HG03066 (cell line): ENCODE measurements around the gene EP400.
A peak's percentile ranks its signal among the peaks of the same experiment; 100 is the strongest.

Experiments
- ATAC-seq: cut with Tn5 transposase; IDR thresholded peaks from one replicate; pipeline ENCODE4 v1.9.1; 2021; ENCODE audit warnings: low read depth; ENCODE audit not compliant: unreplicated experiment

EP400 gene

DNA sequence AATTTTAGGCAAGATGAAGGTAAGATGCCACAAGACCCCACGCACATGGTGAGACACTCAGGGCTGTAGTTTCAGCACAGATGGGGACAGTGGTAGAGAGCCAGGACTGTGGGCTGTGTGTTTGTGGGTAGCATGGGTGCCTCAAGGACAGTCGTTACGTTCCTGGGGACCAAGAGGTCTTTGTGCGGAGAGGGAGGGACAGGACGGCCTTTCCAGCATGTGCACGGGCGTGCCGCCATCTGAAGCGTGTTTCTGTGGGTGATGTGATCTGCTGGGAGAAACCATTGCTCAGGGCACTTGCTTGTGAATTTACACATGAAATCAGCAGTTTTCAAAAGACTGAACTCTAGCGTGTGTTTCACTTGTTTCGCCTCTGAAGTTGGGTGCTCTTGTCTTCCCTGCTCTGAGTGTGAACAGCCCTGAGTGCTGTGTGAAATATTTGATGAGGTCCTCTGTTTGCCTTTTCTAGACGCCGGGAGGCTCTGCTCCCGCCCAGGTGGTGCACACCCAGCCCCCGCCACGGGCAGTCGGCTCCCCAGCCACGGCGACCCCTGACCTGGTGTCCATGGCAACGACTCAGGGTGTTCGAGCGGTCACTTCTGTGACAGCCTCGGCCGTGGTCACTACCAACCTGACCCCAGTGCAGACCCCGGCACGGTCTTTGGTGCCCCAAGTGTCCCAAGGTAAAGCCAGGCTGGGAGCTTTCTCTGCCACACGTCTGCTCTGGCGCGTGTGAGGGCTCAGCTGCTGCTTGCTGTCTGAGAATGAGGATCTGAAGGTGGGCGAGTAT is 112.1 kb downstream of the EP400 start:
- ATAC-seq: no peak

- ATAC-seq: no peak
Observed at GRCh38 chr12:132062481-132062880, 112.7 kb downstream of the EP400 start.

- ATAC-seq: no peak
Observed at GRCh38 chr12:132063491-132063890, 113.7 kb downstream of the EP400 start.

- no peak for ATAC-seq
Observed at GRCh38 chr12:132064631-132065030, 114.9 kb downstream of the EP400 start.

DNA sequence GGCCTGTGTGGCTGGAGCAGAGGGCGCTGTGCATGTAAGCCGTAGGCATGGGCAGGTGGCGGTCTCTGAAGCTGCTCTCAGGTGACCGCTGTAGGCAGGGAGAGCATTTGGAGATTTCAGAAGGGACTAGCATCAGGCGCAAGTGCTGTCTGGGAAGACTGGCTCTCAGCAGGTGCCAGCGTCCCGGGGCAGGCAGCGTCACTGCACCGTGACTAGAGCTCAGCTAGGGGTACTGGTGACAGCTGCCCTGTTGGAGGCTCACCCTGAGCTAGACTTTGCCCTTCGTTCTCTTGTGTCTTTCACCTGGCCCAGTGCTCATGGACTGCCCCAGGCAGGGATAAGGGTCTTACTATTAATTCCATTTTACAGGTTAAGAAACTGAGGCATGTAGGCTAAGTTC is 115.5 kb downstream of the EP400 start:
- ATAC-seq: no peak

DNA sequence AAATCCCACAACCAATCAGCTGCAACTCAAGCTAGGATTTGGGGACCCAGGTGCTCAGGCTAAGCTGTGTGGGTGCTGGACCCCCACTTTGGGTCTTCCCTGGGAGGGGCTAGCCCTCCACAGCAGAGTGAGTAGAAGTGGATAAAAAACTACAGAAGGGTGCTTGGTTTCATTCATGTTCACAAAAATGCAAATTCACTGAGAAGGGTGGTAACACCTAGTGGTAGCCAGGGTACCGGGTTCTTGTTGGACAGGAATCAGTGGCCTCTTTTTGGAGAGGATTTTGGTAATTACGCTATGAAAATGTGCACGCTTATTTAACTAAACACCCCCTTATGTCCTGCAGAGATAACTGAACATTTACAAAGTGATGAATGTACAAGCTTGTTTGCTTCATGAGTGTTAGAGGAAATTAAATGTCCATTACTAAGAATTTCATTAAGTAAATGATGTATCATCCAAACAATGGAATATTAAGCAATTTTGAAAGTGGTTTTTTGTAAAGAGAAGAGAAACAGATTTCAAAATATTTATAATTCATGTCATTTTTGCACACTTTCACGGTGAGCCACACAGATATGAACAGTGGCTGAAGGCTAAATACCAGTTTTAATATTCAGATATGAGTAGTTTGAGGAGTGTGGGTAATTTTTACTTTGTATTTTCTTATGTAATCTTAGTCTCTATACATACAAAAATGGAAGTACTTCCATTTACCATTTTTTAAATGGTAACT is 116.0 kb downstream of the EP400 start:
- no peak for ATAC-seq

DNA sequence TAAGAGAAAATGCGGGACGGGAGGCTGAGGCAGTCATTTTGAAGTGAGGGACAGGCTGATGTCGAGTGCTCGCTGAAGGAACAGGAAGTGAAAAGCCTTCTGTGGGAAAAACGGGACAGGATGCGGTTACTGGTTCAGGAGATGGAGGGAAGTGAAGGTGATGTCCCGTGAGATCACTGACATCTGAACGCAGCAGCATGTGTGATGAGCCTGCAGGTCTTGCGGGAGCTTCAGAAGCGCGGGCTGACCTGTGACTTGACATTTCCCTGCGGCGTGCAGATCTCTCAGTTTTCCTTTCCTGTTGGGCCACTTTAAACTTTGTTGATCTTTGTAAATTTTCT is 116.6 kb downstream of the EP400 start:
- ATAC-seq: no peak

- no peak for ATAC-seq
Observed at GRCh38 chr12:132066749-132067148, 117.0 kb downstream of the EP400 start.

GRCh38 chr12:132067182-132067581 is 117.4 kb downstream of the EP400 start:
- ATAC-seq: no peak

GRCh38 chr12:132068250-132068649 is 118.5 kb downstream of the EP400 start:
- no peak for ATAC-seq

GRCh38 chr12:132069336-132069985 is 119.7 kb downstream of the EP400 start:
- ATAC-seq: no peak

- ATAC-seq: no peak
Observed at GRCh38 chr12:132070298-132070697, 120.6 kb downstream of the EP400 start.

DNA sequence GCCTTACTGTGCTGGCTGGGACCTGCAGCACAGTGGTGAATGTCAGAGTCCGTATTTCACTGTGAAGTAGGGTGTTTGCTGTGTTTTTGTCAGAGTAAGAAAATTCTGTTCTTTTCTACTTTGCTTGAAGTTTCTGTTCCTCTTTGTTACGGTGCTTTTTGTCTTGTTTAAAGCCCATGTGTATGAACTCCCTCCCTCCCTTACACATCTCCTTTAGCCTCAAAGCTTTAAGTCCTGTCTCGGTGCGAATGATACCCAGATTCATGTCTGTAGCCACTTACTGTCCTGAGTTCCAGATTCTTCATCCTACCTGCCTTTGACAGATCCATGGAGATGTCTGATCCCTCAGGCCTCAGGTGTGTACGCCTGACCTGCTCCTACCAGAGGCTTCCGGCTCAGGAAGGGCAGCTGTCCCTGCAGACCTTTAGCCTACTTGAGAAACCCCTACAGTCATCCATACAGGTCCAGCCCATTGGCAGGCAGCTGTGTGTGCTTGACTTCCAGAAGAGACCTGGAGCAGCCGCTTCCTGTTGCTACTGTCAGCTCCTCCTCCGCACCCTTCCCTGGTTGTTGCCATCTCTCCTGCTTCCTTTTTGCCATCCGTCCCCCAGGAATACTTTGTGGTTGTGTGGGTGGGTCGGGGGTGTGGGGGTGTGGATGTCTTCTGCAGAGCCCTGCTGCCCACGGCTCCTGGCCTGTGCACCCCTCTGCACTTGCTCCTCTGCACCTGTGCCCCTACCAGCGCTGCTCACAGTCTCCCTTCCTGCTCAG is 121.5 kb downstream of the EP400 start:
- ATAC-seq: peak; percentile 74

DNA sequence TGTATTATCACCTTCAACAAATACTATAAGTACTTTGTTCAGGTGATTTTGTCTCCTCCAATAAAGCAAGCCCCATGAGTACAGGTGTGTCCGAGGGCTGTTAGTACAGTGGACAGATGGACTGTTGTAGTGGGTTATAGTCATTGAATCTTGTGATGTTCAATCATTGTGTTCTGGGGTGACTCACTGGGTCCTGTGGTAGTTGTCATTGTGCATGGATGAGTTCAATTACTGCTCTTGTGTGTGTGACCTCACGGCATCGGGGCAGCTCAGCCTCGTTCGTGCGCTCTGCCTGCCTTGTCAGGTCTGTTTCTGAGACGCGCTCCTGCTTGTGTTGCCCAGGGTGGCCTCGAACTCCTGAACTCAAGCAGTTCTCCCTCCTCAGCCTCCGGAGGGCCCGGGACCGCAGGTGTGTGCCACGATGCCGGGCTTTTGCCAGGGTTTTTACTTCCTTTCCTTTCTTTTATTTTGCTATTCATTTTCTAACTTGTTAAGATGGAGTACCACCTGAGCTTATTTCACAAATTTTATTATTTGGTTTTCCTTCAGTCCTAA is 122.2 kb downstream of the EP400 start:
- no peak for ATAC-seq

DNA sequence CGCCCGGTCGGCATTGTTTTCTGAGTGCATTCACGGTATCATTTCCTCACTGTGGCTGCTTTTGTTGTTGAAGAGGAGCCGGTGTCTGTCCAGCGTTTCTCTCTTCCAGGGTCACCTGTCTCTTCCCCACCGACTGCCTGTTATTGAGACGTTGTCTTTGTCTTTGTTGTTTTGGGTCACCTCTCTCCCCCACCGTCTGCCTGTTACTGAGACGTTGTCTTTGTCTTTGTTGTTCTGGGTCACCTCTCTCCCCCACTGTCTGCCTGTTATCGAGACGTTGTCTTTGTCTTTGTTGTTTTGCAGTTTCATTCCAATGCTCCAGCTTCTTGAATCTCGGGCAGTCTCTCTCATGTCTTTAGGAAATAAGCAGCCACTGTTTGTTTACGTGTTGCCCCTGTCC is 124.5 kb downstream of the EP400 start:
- ATAC-seq: no peak

DNA sequence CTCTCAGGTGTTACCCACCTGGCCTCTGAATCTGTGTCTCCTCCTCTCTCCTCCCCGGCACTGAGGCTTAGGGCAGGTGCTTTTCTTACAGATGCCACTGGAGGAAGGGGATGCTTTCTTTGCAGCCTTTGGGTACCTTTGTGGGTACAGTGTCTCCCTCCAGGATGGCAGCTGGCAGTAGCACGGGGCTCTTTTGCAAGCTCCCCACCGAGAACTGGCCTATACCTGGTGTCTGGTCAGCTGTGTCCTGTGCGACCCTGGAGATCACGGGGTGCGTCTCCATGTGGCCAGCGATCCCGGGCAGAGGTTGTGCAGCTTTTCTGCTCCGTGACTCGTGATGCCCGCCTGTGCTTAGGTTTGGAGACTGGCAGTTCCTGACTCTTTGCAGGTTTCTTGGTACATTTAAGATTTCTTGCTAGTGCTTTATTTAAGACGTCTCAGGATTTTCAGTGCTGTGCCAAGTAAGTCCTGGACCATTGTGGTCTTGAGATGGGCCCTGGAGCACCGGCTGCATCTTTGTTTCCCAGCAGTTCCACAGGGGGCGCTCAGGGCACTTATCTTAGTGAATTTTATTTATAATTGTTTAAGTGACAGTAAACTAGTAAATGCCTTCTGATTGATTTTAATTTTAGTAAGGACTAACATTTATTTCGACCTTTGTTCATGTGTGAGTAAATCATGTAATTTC is 125.4 kb downstream of the EP400 start:
- no peak for ATAC-seq

GRCh38 chr12:132075714-132076553 is 126.2 kb downstream of the EP400 start:
- no peak for ATAC-seq

- ATAC-seq: no peak
Observed at GRCh38 chr12:132076711-132077110, 127.0 kb downstream of the EP400 start.
